ENCODE data around the gene ANK2.

ANK2 gene

DNA sequence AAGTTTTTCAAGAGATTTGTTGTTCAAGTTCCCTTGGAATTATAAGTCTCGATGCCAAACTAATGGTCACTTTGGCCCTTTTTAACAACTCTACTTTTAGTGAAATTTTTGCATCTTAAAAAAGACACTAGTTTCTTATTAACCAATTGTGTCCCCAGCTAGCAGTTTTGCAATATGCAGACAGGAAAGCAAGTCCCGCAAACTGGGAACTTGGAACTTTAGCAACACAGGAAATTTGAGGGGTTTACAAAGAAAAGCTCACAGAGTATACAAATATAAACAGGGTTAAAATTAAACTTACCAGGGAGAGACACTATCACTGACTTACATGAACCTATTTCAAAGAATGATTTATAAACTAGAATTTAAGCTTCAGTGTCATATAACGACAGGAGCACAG, 137.9 kb downstream of the ANK2 start:
- TF ChIP-seq, protein P1, sequence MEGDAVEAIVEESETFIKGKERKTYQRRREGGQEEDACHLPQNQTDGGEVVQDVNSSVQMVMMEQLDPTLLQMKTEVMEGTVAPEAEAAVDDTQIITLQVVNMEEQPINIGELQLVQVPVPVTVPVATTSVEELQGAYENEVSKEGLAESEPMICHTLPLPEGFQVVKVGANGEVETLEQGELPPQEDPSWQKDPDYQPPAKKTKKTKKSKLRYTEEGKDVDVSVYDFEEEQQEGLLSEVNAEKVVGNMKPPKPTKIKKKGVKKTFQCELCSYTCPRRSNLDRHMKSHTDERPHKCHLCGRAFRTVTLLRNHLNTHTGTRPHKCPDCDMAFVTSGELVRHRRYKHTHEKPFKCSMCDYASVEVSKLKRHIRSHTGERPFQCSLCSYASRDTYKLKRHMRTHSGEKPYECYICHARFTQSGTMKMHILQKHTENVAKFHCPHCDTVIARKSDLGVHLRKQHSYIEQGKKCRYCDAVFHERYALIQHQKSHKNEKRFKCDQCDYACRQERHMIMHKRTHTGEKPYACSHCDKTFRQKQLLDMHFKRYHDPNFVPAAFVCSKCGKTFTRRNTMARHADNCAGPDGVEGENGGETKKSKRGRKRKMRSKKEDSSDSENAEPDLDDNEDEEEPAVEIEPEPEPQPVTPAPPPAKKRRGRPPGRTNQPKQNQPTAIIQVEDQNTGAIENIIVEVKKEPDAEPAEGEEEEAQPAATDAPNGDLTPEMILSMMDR (IDR thresholded peaks at IDR 0.05; ENCODE audit: low read depth, low read length) = no peak
- TF ChIP-seq, protein P2, sequence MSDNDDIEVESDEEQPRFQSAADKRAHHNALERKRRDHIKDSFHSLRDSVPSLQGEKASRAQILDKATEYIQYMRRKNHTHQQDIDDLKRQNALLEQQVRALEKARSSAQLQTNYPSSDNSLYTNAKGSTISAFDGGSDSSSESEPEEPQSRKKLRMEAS (IDR thresholded peaks at IDR 0.05; ENCODE audit: low read depth, low read length) = no peak
- TF ChIP-seq MYC (IDR thresholded peaks at IDR 0.05; ENCODE audit: low read depth, low read length) (no peak), POLR2A (IDR thresholded peaks at IDR 0.05; ENCODE audit: extremely low read depth, insufficient read length) (no peak)
- no peak for DNase-seq (ENCODE audit: low read depth)
- H3K4me3 ChIP-seq (ENCODE audit: low read depth, low read length) = no peak overlapping the region

DNA sequence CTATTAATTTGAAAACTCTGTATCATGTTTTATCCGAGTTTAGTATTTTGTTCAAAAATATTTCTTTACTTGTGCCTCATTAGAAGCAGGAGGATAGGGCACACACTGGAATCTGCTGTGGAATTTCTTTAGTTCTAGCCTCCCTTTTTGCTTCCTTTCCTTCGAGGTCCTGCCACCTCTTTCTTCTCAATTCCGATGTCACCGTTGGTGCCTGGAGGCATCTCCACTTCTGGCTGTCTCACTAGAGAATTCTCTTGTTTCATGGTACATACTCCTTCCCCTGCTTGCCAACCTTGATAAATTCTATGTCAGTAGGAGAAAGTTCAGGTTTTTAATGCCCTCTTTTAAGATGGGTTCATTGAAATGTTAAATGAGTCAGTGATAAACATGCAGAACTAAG, 140.1 kb downstream of the ANK2 start:
- no peak for DNase-seq (ENCODE audit: low read depth)
- TF ChIP-seq, protein P2 (IDR thresholded peaks at IDR 0.05; ENCODE audit: low read depth, low read length) = no peak
- TF ChIP-seq, protein P1 (IDR thresholded peaks at IDR 0.05; ENCODE audit: low read depth, low read length) = no peak
- TF ChIP-seq POLR2A (IDR thresholded peaks at IDR 0.05; ENCODE audit: extremely low read depth, insufficient read length) = no peak
- TF ChIP-seq MYC (IDR thresholded peaks at IDR 0.05; ENCODE audit: low read depth, low read length) = no peak
- no peak overlapping the region for H3K4me3 ChIP-seq (ENCODE audit: low read depth, low read length)

DNA sequence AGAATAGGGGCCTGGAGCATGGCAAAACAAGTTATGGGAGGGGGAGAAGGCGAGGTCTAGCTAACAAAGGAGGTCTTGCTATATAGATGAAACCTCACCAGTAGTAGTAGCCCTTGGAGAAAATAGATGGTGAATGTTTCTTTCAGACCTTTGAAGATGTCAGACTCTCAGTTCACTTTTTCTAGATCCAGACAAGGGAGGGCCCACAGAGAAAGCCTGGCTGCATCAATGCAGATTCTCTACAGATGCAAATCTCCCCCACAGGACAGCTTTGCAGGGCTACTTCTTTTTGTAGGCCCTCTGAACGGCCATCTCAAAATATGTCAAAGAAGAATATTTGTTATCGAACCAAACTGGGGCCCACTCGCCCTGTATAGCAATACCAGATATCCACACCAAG, 159.7 kb downstream of the ANK2 start:
- no peak overlapping the region for H3K4me3 ChIP-seq (ENCODE audit: low read depth, low read length)
- DNase-seq (ENCODE audit: low read depth) = no peak
- TF ChIP-seq MYC (IDR thresholded peaks at IDR 0.05; ENCODE audit: low read depth, low read length) (no peak), POLR2A (IDR thresholded peaks at IDR 0.05; ENCODE audit: extremely low read depth, insufficient read length) (no peak)
- TF ChIP-seq, protein P2 (IDR thresholded peaks at IDR 0.05; ENCODE audit: low read depth, low read length) = no peak
- TF ChIP-seq, protein P1 (IDR thresholded peaks at IDR 0.05; ENCODE audit: low read depth, low read length) = no peak

DNA sequence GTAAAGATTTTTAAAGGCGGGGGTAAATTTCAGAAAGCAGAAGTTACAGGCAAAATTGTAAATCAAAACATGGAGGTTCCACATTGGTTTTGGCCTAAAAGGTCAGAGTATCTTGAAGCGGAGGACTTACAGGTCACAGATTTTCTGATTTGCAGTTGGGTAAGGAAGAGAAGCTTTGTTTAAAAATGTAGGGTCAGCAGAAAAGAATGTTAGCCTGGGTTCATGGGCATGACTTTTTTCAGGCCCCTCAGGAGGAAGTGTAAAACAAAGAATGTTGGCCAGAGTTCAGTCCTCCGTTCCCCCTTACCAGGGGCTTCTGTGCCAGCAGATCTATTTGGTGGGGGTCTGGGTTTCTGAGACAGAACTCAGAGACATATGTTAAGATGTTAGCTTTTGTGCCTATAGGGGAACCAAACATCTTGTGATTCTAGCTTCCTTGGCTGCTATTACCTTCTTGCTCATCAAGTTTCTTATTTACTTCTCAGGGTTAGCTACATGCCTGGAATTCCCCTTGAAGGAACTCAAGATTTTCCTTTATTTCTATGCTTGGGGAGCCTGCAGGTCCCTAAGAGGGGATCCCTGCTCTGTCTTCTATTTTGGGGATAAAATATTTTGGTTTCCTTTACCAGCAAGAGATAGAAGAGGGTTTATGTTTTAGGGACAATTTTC, 160.3 kb downstream of the ANK2 start:
- no peak overlapping the region for H3K4me3 ChIP-seq (ENCODE audit: low read depth, low read length)
- TF ChIP-seq, protein P1 (IDR thresholded peaks at IDR 0.05; ENCODE audit: low read depth, low read length) = no peak
- TF ChIP-seq POLR2A (IDR thresholded peaks at IDR 0.05; ENCODE audit: extremely low read depth, insufficient read length) (no peak), MYC (IDR thresholded peaks at IDR 0.05; ENCODE audit: low read depth, low read length) (no peak)
- TF ChIP-seq, protein P2 (IDR thresholded peaks at IDR 0.05; ENCODE audit: low read depth, low read length) = no peak
- DNase-seq (ENCODE audit: low read depth) = no peak

DNA sequence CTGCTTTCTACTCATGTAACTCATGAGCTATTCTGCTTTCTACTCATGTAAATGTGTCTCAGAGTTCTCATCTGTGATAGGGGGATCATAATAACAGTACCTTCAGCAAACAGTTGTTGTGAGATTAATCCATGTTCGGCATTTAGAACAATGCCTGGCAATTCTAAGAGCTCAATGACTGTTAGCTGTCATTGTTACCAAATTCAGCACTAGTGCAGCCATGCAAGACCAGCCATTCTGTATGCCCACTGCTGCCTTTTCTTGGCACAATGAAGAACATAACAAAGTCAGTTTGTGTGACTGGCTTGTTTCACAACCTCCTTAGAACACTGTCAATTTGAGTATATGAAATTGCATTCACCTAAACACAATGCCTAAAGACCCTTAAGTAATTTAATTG, 163.2 kb downstream of the ANK2 start:
- no peak overlapping the region for H3K4me3 ChIP-seq (ENCODE audit: low read depth, low read length)
- TF ChIP-seq, protein P2 (IDR thresholded peaks at IDR 0.05; ENCODE audit: low read depth, low read length) = no peak
- TF ChIP-seq, protein P1 (IDR thresholded peaks at IDR 0.05; ENCODE audit: low read depth, low read length) = no peak
- TF ChIP-seq MYC (IDR thresholded peaks at IDR 0.05; ENCODE audit: low read depth, low read length) = no peak
- no peak for TF ChIP-seq POLR2A (IDR thresholded peaks at IDR 0.05; ENCODE audit: extremely low read depth, insufficient read length)
- no peak for DNase-seq (ENCODE audit: low read depth)
